Epithelial cell of proximal tubule (primary cell): Measurements from ENCODE around the gene RENBP. TPM values are rescaled to one million over a fixed set of nuclear protein-coding genes. Genes with fewer than 3 reads are reported as not detected.

Source experiments
- DNase-seq: peaks from one replicate; pipeline ENCODE4 v3.0.0-alpha.2; 2011; ENCODE audit warnings: low read depth
- H3K4me3 ChIP-seq: 2 replicates; pipeline ENCODE4 v1.5.1; 2011; ENCODE audit warnings: low read depth, mild to moderate bottlenecking, low read length
- CTCF ChIP-seq: conservative IDR thresholded peaks from 2 replicates; pipeline ENCODE4 v1.5.1; 2012; ENCODE audit warnings: low read depth, mild to moderate bottlenecking, low read length
- total RNA-seq: library from RNA; depleted of rRNA; stranded (reverse); fragments of >200 nt; gene quantifications from 2 replicates; pipeline ENCODE4 v1.2.3, GENCODE V29; 2015

Gene RENBP
- total RNA-seq, 1 donor from 2014 or later, result 0.92 TPM

GRCh38 chrX:153948002-153948466 is 3.6 kb upstream of the RENBP start:
- H3K4me3 ChIP-seq, result no peak overlapping the region
- TF ChIP-seq CTCF, result no peak
- DNase-seq, result no peak

- no peak for DNase-seq
- peak; percentile 80 for TF ChIP-seq CTCF
- H3K4me3 ChIP-seq, result no peak overlapping the region
Measured at GRCh38 chrX:153947009-153947769, 2.7 kb upstream of the RENBP start.

- no peak for TF ChIP-seq CTCF
- H3K4me3 ChIP-seq, result no peak overlapping the region
- DNase-seq, result no peak
Measured at GRCh38 chrX:153945956-153946943, 1.8 kb upstream of the RENBP start.

- H3K4me3 ChIP-seq, result peak overlapping the region; percentile 56
- no peak for TF ChIP-seq CTCF
- DNase-seq, result no peak
Measured at GRCh38 chrX:153944800-153945150, 332 bp upstream of the RENBP start.

GRCh38 chrX:153941336-153942252 is 2.8 kb downstream of the RENBP start:
- TF ChIP-seq CTCF, result no peak
- no peak overlapping the region for H3K4me3 ChIP-seq
- no peak for DNase-seq

GRCh38 chrX:153939573-153939972 is 4.9 kb downstream of the RENBP start:
- TF ChIP-seq CTCF, result no peak
- no peak for DNase-seq
- H3K4me3 ChIP-seq, result no peak overlapping the region
